HG02973 (cell line): ENCODE results near the gene CDYL.

Experiments used
- ATAC-seq: cut with Tn5 transposase; IDR thresholded peaks from one replicate; pipeline ENCODE4 v1.9.1; 2021; ENCODE audit warnings: moderate library complexity; ENCODE audit not compliant: unreplicated experiment

The CDYL gene

GRCh38 chr6:4872841-4873240 is 96.6 kb downstream of the CDYL start:
- ATAC-seq = no peak

GRCh38 chr6:4873928-4874327 is 97.7 kb downstream of the CDYL start:
- ATAC-seq = no peak

- ATAC-seq = peak; percentile 80
Observed at GRCh38 chr6:4879741-4880275, 103.6 kb downstream of the CDYL start.

- ATAC-seq = no peak
Observed at GRCh38 chr6:4880363-4880762, 104.2 kb downstream of the CDYL start.

- no peak for ATAC-seq
Observed at GRCh38 chr6:4883298-4883697, 107.1 kb downstream of the CDYL start.

GRCh38 chr6:4884646-4885340 is 108.6 kb downstream of the CDYL start:
- ATAC-seq = no peak

- no peak for ATAC-seq
Observed at GRCh38 chr6:4885341-4885933, 109.2 kb downstream of the CDYL start.

GRCh38 chr6:4888841-4889240 is 112.6 kb downstream of the CDYL start:
- no peak for ATAC-seq

- no peak for ATAC-seq
Observed at GRCh38 chr6:4889701-4890100, 113.5 kb downstream of the CDYL start.

GRCh38 chr6:4890191-4890590 is 114.0 kb downstream of the CDYL start:
- no peak for ATAC-seq

GRCh38 chr6:4890627-4891026 is 114.4 kb downstream of the CDYL start:
- ATAC-seq = no peak

- no peak for ATAC-seq
Observed at GRCh38 chr6:4891141-4891540, 114.9 kb downstream of the CDYL start.

- ATAC-seq = no peak
Observed at GRCh38 chr6:4892785-4893485, 116.7 kb downstream of the CDYL start.

- ATAC-seq = no peak
Observed at GRCh38 chr6:4894049-4894448, 117.8 kb downstream of the CDYL start.

- ATAC-seq = no peak
Observed at GRCh38 chr6:4895971-4896370, 119.8 kb downstream of the CDYL start.

GRCh38 chr6:4896401-4896800 is 120.2 kb downstream of the CDYL start:
- no peak for ATAC-seq

GRCh38 chr6:4899249-4900034 is 123.2 kb downstream of the CDYL start:
- no peak for ATAC-seq

- no peak for ATAC-seq
Observed at GRCh38 chr6:4901386-4902061, 125.3 kb downstream of the CDYL start.

GRCh38 chr6:4902363-4902762 is 126.2 kb downstream of the CDYL start:
- ATAC-seq = no peak

- ATAC-seq = no peak
Observed at GRCh38 chr6:4903121-4903520, 126.9 kb downstream of the CDYL start.
